VCaP (cell line): ENCODE data around the gene ARFGAP1.
"Not testable (repeated sequence)": the region's sequence is repeated elsewhere in the genome, so short reads cannot be mapped to it uniquely, and the experiment has no call there.

Experiments
- H3K27ac ChIP-seq: fragments of 450-650 bp; 2 replicates; pipeline ENCODE4 v1.5.1; 2017
- TF ChIP-seq, protein P1 (sequence below): fragments of 450-650 bp; conservative IDR thresholded peaks from 2 replicates; pipeline ENCODE4 v1.5.1; 2017; ENCODE audit warnings: mild to moderate bottlenecking, moderate library complexity

The ARFGAP1 gene

DNA sequence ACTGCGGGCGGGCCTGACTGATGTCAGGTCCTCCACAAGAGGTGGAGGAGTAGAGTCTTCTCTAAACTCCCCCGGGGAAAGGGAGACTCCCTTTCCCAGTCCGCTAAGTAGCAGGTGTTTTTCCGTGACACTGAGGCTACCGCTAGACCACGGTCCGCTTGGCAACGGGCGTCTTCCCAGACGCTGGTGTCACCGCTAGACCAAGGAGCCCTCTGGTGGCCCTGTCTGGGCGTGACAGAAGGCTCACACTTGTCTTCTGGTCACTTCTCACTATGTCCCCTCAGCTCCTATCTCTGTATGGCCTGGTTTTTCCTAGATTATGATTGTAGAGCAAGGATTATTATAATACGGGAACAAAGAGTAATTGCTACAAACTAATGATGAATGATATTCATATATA, 21.3 kb upstream of the ARFGAP1 start:
- not testable (repeated sequence) for H3K27ac ChIP-seq
- TF ChIP-seq, protein P1, sequence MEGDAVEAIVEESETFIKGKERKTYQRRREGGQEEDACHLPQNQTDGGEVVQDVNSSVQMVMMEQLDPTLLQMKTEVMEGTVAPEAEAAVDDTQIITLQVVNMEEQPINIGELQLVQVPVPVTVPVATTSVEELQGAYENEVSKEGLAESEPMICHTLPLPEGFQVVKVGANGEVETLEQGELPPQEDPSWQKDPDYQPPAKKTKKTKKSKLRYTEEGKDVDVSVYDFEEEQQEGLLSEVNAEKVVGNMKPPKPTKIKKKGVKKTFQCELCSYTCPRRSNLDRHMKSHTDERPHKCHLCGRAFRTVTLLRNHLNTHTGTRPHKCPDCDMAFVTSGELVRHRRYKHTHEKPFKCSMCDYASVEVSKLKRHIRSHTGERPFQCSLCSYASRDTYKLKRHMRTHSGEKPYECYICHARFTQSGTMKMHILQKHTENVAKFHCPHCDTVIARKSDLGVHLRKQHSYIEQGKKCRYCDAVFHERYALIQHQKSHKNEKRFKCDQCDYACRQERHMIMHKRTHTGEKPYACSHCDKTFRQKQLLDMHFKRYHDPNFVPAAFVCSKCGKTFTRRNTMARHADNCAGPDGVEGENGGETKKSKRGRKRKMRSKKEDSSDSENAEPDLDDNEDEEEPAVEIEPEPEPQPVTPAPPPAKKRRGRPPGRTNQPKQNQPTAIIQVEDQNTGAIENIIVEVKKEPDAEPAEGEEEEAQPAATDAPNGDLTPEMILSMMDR, result peak; percentile 67

DNA sequence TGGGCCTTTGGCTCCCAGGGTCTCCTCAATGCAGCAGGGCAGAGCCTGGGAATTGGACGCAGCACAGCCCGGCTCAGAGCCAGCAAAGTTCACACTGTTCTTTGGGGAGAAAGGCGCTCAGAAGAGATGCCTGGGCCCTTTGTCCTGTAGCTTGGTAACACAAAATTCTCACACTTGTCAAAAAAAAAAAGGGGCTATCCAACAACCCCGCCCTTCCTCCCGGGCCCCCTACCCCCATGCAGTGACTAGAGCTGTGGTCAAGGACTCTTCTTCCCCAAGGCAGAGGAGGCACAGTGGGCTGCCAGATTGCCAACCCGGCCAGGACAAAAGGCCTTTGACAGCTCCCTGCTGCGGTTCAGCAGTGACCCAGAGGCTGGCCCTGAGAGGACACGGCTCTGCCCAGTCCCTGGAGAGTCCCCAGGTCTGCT, 20.3 kb upstream of the ARFGAP1 start:
- no peak overlapping the region for H3K27ac ChIP-seq
- TF ChIP-seq, protein P1, result no peak

- H3K27ac ChIP-seq, result no peak overlapping the region
- TF ChIP-seq, protein P1, result no peak
Observed at GRCh38 chr20:63253065-63253437, 19.6 kb upstream of the ARFGAP1 start.

- H3K27ac ChIP-seq, result no peak overlapping the region
- TF ChIP-seq, protein P1, result no peak
Observed at GRCh38 chr20:63253438-63254231, 19.0 kb upstream of the ARFGAP1 start.

DNA sequence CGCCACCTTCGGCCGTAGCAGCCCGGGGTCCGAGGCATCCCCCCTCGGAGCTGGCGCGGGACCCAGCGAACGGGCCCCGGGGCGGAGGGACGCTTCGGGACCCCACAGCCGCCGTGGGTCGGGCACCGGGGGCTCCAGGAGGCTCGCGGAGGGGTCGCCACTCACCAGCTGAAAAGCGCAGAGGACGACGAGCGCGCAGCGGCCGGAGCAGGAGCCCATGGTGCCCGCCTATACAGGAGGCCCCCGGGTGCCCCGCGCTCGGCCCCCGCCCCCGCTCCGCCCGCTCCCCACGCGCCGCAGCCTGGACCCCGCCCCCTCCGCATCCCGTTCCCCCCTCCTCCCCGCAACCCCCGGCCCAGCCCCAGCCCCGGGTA, 18.4 kb upstream of the ARFGAP1 start, which contains the start of gene NKAIN4:
Gene NKAIN4, minus strand, starts transcription at position 232 of the 374 bp plus-strand sequence. Its CDS starts 13 bp downstream, at position 219.
- H3K27ac ChIP-seq, result no peak within 1 kb of the TSS
- TF ChIP-seq, protein P1, result no peak

DNA sequence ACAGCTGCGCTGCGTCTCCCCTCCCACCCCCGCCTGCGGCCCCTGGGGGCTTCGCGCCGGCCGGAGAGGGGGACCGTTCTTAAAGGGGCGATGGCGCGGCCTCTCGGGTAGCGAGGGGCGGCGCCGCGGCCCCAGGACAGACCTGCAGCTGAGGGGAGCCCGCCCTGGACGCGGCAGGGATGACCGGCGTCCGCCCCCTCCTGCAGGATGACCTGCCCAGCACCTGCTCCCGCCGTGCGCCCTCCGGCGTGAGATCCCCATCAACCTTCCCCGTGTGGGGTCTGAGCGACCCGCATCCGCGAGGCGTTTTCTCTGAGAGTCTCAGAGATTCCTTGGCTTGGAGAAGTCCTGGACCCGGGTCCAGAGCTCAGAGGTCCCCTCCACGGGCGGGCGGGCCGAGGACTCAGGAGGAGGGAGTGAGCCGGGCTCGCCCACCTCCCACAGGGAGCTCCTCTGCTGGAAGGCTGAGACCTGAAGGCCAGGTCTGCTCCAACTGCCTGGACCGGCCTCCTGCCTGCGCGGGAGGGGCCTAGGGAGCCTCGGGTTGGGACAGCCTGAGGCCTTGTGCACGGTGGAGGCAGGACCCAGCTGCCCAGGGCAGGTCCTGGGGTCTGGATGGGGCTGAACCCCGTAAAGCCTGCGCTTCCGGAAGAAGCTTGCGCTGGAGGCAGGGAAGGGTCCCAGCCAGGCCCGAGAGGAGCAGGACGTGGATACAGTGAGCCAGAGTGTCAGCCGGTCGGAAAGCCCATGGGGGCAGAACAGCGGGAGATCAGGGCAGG, 17.8 kb upstream of the ARFGAP1 start:
- H3K27ac ChIP-seq, result no peak overlapping the region
- TF ChIP-seq, protein P1, result no peak

GRCh38 chr20:63255931-63256704, 16.5 kb upstream of the ARFGAP1 start:
- H3K27ac ChIP-seq, result no peak overlapping the region
- TF ChIP-seq, protein P1, result no peak
